ENCODE measurements around the gene SCN3A.
A peak's percentile ranks its signal among the peaks of the same experiment; 100 is the strongest.

SCN3A gene

DNA sequence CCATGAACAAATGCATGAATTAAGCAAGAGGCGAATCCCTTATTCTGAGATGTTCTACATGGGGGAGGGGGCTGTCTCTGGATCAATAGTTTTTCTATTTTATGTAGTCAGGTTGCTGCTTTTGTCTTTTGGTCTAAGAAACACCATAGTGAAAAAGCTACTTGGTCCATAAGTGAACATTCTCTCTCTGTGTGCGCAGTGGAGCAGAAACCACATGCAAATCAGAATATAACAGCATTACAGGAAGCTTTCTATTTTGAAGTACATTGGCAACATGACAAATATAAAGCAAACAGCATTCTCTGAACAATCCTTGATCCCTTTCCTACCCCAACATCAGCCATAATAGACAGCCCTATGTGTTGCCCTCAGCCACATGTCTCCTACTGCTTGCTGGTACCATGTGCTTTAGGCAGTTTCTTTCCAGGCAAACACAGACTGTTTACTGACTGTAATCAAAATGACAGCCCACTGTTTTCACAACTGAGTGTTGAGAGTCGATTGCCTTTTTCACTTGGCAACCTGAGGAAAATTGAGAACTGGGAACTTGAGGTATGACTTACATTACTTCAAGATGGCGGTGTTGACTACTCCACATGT is 10.6 kb downstream of the SCN3A start:
- DNase-seq (ENCODE audit: low read depth) = peak; percentile 60
- no peak overlapping the region for H3K4me3 ChIP-seq (ENCODE audit: low read depth, low read length)
- no peak for TF ChIP-seq CTCF (IDR thresholded peaks at IDR 0.05; ENCODE audit: low read depth, low read length, missing control alignments)

- no peak overlapping the region for H3K4me3 ChIP-seq (ENCODE audit: low read depth, low read length)
- peak; percentile 8 for DNase-seq (ENCODE audit: low read depth)
- TF ChIP-seq CTCF (IDR thresholded peaks at IDR 0.05; ENCODE audit: low read depth, low read length, missing control alignments) = no peak
Observed at GRCh38 chr2:165192729-165193128, 11.1 kb downstream of the SCN3A start.

DNA sequence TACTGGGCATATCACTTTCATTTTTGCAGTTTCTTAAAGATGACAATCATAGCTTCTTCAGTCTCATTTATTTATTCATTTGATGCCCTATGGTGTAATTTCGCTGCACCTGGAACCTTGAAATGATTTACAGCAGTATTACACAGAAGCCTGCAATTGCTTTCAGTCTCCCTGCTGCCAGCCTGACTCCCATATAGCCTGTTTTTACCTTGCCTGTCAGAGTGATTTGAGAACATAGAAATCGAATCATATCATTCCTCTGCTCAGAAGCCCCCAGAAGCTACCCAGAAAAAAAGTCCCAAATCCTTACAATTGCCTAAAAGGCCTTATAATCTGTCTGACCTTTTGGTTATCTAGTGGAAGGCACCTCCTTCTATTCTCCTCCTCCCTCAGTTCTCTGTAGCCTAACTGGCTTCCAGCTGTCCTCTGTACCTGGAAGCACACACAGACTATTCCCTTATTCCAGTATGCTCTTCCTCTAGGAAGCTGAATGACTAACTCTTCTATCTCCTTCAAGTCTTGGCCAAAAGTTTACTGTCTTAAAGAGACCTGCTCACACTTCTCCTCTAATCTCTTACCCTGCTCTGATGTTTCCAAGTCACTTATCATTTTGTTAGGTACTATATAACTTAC is 12.6 kb downstream of the SCN3A start:
- no peak for DNase-seq (ENCODE audit: low read depth)
- no peak for TF ChIP-seq CTCF (IDR thresholded peaks at IDR 0.05; ENCODE audit: low read depth, low read length, missing control alignments)
- no peak overlapping the region for H3K4me3 ChIP-seq (ENCODE audit: low read depth, low read length)

GRCh38 chr2:165185633-165186032 is 18.2 kb downstream of the SCN3A start:
- H3K4me3 ChIP-seq (ENCODE audit: low read depth, low read length) = no peak overlapping the region
- no peak for DNase-seq (ENCODE audit: low read depth)
- no peak for TF ChIP-seq CTCF (IDR thresholded peaks at IDR 0.05; ENCODE audit: low read depth, low read length, missing control alignments)

DNA sequence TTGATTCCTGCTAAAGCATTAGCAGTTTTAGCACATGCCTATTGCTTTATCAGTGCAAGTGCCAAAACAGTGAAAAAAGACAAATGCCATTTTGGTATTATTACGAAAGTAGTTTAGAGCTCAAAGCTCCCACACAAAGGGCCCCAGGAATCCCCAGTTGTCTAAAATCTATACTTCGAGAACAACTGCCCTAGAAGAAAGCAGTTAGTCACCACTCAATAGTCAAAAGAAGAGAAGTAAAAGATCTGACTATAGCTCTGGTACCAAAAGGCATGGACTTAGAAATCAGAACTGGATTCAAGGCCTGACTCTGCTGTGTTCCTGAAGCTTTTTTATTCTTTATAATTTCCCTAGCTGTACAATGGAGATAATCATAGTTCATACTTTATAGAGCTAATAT is 21.8 kb downstream of the SCN3A start:
- TF ChIP-seq CTCF (IDR thresholded peaks at IDR 0.05; ENCODE audit: low read depth, low read length, missing control alignments) = no peak
- DNase-seq (ENCODE audit: low read depth) = no peak
- no peak overlapping the region for H3K4me3 ChIP-seq (ENCODE audit: low read depth, low read length)

- no peak for DNase-seq (ENCODE audit: low read depth)
- H3K4me3 ChIP-seq (ENCODE audit: low read depth, low read length) = no peak overlapping the region
- TF ChIP-seq CTCF (IDR thresholded peaks at IDR 0.05; ENCODE audit: low read depth, low read length, missing control alignments) = no peak
Observed at GRCh38 chr2:165176780-165177179, 27.1 kb downstream of the SCN3A start.

- DNase-seq (ENCODE audit: low read depth) = no peak
- no peak overlapping the region for H3K4me3 ChIP-seq (ENCODE audit: low read depth, low read length)
- TF ChIP-seq CTCF (IDR thresholded peaks at IDR 0.05; ENCODE audit: low read depth, low read length, missing control alignments) = no peak
Observed at GRCh38 chr2:165173215-165173614, 30.6 kb downstream of the SCN3A start.

Data from GM12864 (cell line).